HG03196 (cell line): ENCODE measurements around the gene UST.

Experiments
- ATAC-seq: cut with Tn5 transposase; IDR thresholded peaks from one replicate; pipeline ENCODE4 v1.9.1; 2021; ENCODE audit not compliant: unreplicated experiment

Gene UST

DNA sequence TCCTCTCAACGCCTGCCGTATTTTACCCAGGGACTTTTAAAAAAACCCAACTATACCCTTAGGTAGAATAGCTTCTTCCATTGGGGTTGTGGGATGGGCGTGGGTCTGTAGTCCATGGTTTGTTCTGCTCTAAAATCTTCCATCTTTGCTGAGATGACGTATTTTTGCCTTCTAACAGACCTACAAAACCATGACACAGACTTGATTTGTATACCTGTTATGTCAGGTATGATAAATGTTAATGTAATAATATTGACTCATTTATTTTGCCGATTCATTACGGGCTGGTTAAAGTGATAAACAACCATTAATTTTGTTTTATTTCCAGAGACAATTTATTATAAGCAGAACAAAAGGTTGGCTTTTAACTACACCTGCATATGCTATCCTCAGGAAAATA lies 48.7 kb downstream of the UST start:
- no peak for ATAC-seq

DNA sequence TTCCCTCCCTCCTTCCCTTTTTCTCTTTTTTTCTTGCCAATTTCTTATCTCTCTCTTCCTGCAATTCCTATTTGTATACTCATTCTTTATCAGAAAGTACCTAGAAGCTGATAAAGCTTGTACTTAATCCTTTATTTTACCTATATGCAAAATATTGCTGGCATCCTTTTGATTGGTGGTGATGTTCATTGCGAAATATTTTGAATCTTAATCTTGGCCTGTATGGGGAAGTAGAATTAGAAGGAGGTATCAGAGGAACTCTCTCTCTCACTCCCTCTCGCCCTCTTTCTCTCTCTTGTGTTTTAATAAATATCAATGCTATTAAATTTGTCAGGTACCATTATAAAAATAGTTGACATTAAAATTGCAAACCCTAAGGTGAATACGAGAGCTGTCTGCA lies 52.8 kb downstream of the UST start:
- no peak for ATAC-seq

DNA sequence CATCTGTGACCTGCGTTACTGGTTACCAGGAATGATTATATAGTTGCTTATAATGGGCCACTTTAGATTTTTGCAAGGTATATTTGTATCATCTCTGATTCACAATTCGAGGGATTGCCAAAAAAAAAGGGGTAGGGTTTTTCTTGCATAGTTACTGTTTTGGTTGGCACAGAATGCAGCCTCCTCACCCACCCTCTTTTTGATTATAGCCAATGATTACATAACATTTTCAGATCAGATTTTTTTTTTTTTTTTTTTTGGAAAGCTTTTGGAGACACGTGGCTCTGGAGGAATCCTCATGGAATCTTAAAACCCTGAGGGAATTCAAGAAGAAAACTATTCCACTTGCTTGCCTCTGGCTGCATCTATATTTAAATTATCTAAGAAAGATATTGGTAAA lies 53.7 kb downstream of the UST start:
- no peak for ATAC-seq

DNA sequence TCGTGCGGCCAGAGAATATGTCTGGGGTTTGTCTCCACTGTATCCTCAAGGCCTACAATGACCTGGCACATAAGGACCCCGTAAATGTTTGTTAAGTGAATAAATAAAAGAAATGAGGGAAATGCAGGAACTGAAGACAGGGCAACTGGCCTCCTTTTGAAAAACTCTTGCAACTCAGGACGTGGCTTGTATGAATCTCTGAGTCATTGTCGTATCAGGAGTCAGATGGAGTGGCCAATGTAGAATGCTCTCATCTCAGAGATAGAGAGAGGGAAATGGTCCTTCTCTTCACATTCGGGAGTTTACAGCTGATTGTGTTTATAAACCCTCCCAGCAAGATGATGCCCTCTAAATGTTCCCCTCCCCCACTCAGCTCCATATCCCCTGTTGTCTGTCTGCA lies 57.1 kb downstream of the UST start:
- ATAC-seq, result no peak

DNA sequence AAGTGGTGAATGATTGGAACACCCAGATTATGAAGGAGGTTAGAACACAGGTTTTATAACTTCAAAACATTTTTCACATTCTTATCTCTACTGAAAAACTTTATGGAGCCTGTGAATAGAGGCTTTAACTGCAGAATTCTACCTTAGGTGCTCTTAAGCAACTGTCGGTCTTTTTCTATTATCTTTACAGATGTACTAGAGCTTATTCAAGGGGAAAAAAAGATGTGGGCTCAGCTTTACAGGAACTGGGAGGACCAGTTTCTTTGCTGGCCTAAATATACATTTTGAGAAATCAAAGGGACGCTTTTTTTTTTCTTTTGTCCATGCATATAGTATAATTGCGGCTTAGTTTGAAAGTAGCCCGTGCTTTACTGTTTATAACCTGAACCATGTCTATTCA lies 58.9 kb downstream of the UST start:
- ATAC-seq, result no peak

DNA sequence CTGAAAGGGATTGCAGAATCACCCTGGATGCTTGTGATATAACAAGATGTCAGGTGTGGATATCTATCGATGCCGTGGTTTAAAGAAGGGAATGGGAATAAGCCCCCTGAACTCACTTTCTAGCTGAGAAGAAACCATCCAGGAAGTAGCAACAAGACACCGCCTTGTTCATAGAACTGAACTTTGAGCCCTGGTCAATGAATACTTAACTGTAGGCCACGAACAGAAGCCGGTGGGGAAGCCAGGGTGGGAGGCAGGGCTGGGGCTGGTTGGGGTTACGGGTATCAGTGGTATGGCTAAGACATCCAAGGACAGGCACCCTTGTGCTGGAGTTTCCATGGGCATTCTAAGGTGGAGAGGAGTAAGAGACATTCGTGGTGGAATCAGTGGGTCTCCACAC lies 61.0 kb downstream of the UST start:
- no peak for ATAC-seq

DNA sequence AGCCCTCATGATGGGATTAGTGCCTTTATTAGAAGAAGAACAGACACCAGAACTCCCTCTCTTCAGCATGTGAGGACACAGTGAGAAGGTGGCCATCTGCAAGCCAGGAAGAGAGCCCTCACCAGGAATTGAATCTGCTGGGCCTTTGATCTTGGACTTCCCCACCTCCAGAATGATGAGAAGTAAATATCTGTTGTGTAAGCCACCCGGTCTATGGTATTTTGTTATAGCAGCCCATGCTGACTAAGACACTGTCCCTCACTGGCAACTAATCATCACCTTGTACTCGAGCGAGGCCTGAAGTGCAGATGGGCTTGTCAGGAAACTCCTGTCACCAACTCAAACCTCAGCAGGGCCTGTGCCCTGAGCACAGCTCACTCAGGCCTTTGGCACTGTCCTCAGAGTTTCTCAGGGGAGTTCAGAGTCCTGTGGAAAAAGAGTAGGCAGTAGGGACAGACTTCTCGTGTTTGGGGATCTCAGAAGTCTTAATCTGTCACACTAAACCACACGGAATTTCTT lies 62.0 kb downstream of the UST start:
- ATAC-seq, result no peak

DNA sequence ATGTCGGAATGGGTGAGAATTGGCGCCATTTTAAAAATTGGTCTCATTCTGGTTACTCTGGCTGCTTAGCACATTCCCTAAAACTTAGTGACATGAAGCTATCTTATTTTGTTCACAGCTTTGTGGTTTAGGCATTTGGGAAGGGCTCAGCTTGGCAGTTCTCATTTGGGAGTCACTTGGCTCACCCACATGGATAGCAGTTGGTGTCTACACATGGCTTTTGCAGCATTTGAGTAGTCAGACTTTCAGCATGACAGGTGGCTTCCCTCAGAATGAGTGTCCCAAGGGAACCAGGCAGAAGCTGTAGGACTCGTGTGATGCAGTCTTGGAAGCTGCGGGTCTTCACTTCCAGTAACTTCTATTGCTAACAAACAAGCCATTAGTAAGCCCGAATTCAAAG lies 64.6 kb downstream of the UST start:
- ATAC-seq, result no peak

DNA sequence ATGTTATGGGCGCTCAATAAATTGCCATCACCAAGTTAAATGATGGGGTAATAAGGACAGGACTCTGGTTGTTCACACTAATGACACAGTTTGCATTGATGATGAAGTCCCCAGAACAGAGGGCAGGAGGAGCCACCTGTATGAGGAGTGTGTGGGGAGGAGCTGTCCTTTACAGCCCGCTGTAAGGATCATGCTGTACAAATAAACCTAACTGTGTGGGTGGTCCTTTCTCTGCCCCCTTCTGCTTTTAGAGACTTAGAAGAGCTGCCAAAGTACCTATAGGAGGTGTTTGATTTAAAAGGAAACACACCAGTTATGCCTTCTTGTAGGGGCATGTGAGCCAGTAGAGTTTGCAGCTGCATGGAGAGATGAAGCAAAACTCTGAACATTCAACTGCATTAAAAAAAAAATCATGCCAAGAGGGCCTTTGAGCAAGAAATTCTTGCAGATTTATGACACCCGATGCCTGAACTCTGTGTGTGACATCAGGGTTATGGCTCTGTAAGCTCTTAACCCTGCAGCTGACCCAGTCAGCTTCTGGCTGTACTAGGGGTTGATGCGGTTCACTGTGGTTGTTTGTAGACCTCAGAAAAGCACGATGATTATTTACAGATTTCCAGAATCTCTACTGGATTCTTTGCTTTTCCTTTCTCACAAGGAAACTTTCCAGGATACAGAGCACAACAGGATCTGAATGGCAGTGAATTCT lies 67.4 kb downstream of the UST start:
- ATAC-seq, result no peak

DNA sequence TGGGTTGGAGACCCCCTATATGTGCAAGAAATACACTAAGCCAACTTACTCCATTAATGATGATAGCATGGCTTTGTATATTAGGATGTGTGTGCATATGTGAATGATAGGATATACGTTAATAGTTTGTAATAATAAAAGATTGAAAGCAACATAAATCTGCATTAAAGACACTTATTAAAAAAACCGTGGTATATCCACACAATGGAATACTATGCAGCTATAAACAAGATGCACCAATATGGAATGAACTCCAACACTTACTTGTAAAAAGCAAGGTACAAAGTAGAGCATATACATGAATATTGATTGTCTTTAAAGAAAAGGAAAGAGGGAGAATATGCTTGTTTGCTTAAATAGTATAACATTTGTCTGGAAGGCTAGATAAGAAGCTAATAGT lies 68.0 kb downstream of the UST start:
- no peak for ATAC-seq

DNA sequence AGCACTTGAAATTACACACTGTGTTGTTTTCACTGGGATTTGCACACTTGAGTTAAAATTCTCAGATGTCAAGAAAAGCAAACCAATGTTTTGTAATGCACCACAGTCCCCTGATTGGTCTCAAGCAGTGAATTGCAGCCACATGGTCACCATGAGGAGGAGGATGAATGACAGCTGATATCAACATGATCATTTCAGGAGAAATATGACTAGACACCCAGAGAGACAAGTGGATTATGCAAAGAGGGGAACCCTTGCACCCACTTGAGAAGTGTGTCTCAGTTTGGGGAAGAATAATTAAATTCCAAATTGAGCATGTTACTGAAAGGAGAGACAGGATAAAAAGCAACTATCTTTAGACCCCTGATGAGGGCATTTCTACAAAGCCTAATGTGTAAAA lies 69.3 kb downstream of the UST start:
- no peak for ATAC-seq

DNA sequence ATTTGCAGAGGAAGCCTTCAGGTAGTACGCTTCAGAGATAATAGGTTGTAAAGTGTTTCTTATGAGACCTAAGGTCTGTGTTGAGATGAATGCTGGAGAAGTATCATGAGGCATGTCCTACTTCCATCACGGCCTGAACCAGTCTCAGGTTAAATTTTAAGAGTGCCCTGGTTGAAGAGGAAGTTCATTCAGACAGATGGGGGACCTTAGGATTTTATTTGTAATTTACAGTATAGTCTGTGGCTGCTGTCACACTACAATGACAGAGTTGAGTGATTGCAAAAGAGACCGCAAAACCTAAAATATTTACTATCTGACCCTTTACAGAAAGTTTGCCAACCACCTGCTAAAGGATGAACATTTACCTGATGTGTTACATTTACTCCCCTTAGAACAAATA lies 70.9 kb downstream of the UST start:
- no peak for ATAC-seq

DNA sequence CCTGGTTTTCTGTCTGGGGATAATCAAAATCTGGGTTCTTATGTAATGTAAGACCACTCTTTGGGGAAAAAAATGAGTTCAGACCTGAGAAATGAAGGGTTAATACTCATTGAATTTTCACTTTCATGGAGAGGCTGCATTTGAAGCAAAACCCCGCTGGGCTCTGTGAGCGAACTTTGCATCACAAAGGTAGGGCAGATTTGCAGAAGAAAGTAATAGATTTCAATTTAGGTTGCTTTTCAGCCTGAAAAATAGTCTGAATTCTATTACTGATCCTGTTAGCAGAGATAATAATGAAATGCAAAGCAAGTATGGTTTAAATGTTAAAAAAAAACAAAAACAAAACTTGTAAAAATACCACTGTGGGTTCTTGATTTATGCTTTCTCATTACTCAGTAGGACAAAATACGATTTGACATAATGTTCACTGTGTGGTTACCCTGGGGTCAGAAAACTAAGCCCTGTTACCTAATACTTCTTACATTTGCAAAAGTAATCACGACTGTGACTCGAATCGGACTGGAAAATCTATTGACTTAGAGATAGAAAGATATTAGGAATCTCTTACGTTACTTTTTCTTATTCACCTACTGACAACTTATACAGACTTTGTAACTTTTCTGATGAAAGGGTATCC lies 72.2 kb downstream of the UST start:
- no peak for ATAC-seq

DNA sequence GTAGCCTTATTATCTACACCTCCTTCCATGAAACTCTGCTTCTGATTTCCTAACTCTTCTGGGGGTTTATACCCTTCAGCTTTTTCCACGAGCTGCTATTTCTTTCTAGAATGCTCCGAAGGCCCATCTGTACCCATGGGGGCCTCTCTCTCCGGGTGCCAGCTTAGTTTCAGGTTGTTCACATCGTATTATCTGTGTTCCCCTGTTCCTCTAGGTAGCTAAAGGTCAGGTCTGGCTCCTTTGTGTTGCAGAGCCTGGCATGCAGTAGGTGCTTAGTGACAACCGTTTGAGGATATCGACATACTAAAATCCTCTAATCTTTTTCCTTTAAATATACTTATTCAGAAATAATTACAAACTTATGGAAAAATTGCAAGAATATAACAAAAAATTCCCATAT lies 73.0 kb downstream of the UST start:
- no peak for ATAC-seq

DNA sequence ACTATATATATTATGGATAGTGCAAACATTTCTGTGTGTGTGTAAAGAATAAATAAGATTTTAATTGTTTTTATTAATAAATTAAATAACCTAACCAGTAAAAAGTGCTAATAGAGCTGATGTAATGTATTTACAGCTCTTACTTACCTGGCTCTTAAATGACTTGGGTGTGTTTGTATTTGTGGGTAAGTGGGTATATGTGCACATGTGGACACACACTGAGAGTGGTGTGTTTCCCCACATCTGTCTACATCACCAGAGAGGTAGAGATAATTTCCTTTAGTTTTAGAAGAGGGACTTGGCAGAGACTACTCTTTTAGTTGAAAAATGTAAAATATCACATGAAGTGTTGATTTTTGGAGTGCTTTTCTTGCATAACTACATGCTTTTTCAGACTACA lies 76.0 kb downstream of the UST start:
- no peak for ATAC-seq

DNA sequence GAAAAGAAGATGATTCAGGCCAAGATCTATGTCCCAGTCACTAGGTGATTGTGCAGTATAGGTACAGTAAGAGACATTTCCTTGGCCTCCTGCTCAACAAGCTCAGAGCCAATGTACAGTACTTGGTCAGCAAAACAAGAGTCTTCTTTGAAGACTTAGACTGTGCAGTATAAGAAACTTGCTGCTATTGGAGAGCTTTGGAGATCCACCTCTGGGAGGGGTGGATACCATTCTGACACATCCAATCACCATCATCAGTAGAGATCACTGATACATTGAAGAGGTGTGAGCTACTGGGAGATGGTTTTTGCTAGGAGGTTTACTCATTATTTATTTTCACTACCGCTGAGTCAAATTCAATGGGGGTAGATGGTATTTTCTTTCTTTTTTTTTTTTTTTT lies 77.5 kb downstream of the UST start:
- no peak for ATAC-seq

DNA sequence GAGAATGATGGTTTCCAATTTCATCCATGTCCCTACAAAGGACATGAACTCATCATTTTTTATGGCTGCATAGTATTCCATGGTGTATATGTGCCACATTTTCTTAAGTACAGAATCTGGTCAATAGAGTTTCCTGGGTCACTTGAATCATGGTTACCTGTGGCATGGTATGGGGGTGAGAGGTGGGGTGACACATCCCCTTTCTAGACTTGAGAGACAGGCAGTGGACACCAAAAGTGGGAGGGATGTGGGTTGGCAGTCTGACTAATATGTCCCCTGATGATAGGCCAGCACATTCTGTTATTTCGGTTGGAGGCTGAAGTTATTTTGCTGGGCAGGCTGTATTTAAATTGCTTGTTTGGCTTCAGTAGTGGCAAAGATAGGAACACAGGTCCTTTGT lies 78.1 kb downstream of the UST start:
- no peak for ATAC-seq

DNA sequence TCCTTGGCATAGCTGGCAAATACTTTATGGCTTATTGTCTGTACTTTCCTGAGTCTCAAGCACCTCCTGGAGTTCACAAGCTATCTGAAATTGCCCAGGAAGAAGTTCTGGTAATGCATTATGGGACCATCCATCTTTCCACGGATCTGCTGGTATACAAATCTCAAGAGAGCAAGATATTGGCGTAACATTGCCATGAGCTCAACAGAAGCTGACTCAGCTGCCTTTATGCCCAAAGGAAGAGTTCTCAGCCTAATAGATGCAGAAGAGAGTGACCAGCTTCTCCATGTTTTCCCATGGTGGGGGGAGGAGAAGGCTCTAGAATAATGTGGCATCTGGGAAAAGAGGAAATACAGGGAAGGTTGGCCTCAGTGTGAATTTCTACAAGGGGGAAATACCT lies 78.7 kb downstream of the UST start:
- ATAC-seq, result no peak

DNA sequence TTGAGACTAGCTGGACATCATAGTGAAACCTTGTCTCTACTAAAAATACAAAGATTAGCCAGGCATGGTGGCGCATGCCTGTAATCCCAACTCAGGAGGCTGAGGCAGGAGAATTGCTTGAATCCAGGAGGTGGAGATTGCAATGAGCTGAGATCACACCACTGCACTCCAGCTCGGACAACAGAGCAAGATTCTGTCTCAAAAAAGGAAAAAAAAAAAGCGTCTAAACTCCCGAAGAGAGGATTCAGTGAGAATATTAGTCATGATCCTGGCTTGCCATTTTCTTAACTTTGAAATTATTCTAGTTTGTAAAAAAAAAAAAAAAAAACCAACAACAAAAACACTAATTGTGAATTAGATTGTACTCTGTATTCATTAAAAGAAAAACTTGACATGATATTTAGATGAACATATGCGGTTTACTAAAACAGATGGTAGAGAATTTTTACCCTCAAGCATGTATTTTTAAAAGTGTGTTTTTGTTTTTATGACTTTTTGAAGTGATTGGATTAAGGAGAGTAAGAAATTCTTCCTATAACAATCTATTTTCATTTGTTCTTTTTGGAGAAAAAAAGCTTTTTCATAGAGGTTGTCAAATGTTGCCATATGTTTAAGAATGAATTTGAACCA lies 80.7 kb downstream of the UST start:
- no peak for ATAC-seq

DNA sequence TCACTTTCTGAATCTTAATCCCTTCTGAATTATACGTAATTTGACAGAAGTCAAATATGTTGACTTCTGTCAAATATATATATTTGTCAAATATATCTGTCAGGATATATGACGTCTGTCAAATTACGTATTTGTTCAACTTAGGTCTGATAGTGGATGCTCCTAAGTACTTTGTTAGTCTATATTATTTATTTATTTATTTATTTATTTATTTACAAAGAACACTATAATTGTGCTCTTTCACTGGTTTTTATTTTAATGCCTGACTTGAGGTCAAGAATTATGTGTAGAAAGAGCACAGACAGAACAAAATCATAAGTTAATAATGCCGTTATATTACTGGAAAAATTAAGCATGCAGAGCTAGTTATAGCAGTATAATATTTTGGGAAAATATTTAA lies 81.2 kb downstream of the UST start:
- ATAC-seq, result no peak

DNA sequence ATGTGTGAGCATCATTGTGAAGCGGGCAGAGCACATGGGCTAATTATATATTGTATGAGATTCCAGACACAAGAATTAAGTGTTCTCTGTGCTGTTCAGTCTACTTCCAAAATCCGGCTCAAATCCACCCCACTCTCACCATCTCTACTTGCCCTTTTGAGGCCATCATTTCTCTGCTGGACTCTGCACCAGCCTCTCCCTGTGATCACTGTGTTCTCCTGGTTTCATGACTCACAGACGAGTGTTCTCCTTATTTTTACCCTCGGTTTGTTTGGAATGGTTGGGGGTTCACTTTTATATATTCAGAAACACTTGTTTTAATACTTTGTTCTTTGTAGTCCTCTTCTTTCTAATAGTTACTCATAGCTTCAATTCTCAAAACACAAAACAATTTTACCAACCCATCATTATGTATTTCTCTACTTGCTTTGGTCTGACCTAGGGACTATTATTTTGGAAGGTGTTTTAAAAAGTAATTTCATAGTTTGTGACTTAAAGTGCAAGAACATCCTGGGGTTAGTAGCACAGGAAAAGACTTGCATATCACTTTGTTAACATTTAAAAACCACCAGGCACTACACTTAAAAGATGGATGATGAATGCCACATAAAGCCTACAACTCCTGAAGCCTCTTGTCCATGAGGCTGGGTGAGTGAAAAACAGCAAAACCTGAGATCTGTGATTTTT lies 82.7 kb downstream of the UST start:
- ATAC-seq, result no peak

DNA sequence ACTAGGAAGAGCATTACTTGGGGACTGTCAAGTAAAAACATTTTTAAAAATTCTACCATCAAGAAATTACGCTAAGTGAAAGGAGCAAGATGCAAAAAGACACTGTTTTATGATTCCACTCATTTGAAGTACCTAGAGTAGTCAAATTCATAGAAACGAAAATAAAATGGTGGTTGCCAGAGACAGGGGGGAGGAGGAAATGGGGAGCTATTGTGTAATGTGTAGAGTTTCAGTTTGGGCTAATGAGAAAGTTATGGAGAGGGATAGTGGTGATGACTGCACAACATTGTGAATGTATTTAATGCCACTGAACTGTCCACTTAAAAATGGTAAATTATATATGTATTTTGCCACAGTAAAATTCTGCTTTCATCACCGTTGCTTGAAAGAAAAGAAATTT lies 83.8 kb downstream of the UST start:
- no peak for ATAC-seq
